Measurements from ENCODE around the gene SCFD2.

- TF ChIP-seq CTCF (IDR thresholded peaks at IDR 0.05; ENCODE audit: insufficient read depth, low read length) (no peak), POLR2AphosphoS5 (IDR thresholded peaks at IDR 0.05; ENCODE audit: low read depth) (no peak), GABPA (IDR thresholded peaks at IDR 0.05; ENCODE audit: low read depth) (no peak)
Observed at GRCh38 chr4:53321151-53321983, 44.5 kb downstream of the SCFD2 start.

All from HL-60 (cell line).